ENCODE measurements around the gene PROX2. TPM values are rescaled to one million over a fixed set of nuclear protein-coding genes. Genes with fewer than 3 reads are reported as not detected.

The PROX2 gene
- total and polyA plus RNA-seq, 9 of the 15 experiments (the other 6 are each of a cell fraction or from before 2014, with no cell fraction given) = not detected

DNA sequence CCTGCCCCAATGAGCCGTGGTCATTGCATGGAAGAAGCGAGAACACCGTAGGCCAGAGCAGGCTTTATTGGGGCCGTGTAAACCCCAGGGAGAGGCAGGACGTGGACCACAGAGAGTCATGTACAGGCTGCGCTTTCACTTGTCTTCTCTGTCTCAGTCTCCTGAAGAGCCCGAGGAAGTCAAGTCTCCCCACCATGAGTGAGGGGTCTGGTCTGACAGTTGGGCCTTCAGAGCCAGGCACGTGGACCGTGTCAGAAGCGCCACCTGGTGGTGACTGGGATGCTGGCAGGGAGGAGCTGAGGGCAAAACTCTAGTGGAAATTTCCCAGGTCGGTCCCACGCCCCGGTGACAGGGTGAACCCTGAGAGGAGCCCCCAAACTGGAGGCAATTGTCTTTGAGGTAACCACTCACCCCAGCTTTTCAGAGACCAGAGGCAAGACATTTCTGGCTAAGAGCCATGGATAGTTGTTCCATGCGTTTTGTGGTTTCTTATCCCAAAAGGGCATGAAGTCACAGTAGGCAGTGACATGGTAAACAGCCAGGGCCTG lies 29.7 kb upstream of the PROX2 start (continued):
- TF ChIP-seq, protein P1, sequence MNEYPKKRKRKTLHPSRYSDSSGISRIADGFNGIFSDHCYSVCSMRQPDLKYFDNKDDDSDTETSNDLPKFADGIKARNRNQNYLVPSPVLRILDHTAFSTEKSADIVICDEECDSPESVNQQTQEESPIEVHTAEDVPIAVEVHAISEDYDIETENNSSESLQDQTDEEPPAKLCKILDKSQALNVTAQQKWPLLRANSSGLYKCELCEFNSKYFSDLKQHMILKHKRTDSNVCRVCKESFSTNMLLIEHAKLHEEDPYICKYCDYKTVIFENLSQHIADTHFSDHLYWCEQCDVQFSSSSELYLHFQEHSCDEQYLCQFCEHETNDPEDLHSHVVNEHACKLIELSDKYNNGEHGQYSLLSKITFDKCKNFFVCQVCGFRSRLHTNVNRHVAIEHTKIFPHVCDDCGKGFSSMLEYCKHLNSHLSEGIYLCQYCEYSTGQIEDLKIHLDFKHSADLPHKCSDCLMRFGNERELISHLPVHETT (CRISPR knock-in tag; conservative IDR thresholded peaks at IDR 0.05 in 1 of 2, IDR thresholded peaks at IDR 0.05 in 1 of 2) = no peak
- TF ChIP-seq ZNF24 (IDR thresholded peaks at IDR 0.05) = no peak
- TF ChIP-seq, protein P2, sequence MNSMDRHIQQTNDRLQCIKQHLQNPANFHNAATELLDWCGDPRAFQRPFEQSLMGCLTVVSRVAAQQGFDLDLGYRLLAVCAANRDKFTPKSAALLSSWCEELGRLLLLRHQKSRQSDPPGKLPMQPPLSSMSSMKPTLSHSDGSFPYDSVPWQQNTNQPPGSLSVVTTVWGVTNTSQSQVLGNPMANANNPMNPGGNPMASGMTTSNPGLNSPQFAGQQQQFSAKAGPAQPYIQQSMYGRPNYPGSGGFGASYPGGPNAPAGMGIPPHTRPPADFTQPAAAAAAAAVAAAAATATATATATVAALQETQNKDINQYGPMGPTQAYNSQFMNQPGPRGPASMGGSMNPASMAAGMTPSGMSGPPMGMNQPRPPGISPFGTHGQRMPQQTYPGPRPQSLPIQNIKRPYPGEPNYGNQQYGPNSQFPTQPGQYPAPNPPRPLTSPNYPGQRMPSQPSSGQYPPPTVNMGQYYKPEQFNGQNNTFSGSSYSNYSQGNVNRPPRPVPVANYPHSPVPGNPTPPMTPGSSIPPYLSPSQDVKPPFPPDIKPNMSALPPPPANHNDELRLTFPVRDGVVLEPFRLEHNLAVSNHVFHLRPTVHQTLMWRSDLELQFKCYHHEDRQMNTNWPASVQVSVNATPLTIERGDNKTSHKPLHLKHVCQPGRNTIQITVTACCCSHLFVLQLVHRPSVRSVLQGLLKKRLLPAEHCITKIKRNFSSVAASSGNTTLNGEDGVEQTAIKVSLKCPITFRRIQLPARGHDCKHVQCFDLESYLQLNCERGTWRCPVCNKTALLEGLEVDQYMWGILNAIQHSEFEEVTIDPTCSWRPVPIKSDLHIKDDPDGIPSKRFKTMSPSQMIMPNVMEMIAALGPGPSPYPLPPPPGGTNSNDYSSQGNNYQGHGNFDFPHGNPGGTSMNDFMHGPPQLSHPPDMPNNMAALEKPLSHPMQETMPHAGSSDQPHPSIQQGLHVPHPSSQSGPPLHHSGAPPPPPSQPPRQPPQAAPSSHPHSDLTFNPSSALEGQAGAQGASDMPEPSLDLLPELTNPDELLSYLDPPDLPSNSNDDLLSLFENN (IDR thresholded peaks at IDR 0.05; ENCODE audit: low read depth in 2 of 2, low read length in 2 of 2) = no peak
- TF ChIP-seq, protein P3, sequence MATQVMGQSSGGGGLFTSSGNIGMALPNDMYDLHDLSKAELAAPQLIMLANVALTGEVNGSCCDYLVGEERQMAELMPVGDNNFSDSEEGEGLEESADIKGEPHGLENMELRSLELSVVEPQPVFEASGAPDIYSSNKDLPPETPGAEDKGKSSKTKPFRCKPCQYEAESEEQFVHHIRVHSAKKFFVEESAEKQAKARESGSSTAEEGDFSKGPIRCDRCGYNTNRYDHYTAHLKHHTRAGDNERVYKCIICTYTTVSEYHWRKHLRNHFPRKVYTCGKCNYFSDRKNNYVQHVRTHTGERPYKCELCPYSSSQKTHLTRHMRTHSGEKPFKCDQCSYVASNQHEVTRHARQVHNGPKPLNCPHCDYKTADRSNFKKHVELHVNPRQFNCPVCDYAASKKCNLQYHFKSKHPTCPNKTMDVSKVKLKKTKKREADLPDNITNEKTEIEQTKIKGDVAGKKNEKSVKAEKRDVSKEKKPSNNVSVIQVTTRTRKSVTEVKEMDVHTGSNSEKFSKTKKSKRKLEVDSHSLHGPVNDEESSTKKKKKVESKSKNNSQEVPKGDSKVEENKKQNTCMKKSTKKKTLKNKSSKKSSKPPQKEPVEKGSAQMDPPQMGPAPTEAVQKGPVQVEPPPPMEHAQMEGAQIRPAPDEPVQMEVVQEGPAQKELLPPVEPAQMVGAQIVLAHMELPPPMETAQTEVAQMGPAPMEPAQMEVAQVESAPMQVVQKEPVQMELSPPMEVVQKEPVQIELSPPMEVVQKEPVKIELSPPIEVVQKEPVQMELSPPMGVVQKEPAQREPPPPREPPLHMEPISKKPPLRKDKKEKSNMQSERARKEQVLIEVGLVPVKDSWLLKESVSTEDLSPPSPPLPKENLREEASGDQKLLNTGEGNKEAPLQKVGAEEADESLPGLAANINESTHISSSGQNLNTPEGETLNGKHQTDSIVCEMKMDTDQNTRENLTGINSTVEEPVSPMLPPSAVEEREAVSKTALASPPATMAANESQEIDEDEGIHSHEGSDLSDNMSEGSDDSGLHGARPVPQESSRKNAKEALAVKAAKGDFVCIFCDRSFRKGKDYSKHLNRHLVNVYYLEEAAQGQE (IDR thresholded peaks at IDR 0.05; ENCODE audit: borderline replicate concordance) = peak; percentile 66; the same call in 1 of the 2 replicates
- TF ChIP-seq, protein P3 (CRISPR knock-in tag; IDR thresholded peaks at IDR 0.05; ENCODE audit: low read depth) = no peak
- TF ChIP-seq FOXA1 (IDR thresholded peaks at IDR 0.05; ENCODE audit: borderline replicate concordance) = no peak
- no peak for TF ChIP-seq SMARCA5 (IDR thresholded peaks at IDR 0.05)
- no peak for TF ChIP-seq TSC22D4 (tag; IDR thresholded peaks at IDR 0.05)
- TF ChIP-seq, protein P4, sequence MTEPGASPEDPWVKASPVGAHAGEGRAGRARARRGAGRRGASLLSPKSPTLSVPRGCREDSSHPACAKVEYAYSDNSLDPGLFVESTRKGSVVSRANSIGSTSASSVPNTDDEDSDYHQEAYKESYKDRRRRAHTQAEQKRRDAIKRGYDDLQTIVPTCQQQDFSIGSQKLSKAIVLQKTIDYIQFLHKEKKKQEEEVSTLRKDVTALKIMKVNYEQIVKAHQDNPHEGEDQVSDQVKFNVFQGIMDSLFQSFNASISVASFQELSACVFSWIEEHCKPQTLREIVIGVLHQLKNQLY (CRISPR knock-in tag; conservative IDR thresholded peaks at IDR 0.05) = no peak
